ENCODE data around the gene ACADL.

The ACADL gene

GRCh38 chr2:210224941-210225672 lies at the start of gene ACADL:
Gene ACADL (minus strand): TSS chr2:210225447. CDS start chr2:210225263, 184 bp downstream.
- no peak for DNase-seq (ENCODE audit: low read depth in 3 of 3, low spot score in 1 of 3)

- no peak for DNase-seq (ENCODE audit: low read depth in 3 of 3, low spot score in 1 of 3)
These were observed 46.1 kb upstream of the ACADL start for GRCh38 chr2:210271300-210271699.

GRCh38 chr2:210269148-210269547 lies 43.9 kb upstream of the ACADL start:
- no peak for DNase-seq (ENCODE audit: low read depth in 3 of 3, low spot score in 1 of 3)

- DNase-seq (ENCODE audit: low read depth in 3 of 3, low spot score in 1 of 3) = no peak
These were observed 43.0 kb upstream of the ACADL start for GRCh38 chr2:210268281-210268680.

- DNase-seq (ENCODE audit: low read depth in 3 of 3, low spot score in 1 of 3) = no peak
These were observed 42.5 kb upstream of the ACADL start for GRCh38 chr2:210267698-210268097.

- DNase-seq (ENCODE audit: low read depth in 3 of 3, low spot score in 1 of 3) = no peak
These were observed 39.0 kb upstream of the ACADL start for GRCh38 chr2:210264282-210264681.

- DNase-seq (ENCODE audit: low read depth in 3 of 3, low spot score in 1 of 3) = no peak
These were observed 38.6 kb upstream of the ACADL start for GRCh38 chr2:210263841-210264240.

GRCh38 chr2:210262036-210262435 lies 36.8 kb upstream of the ACADL start:
- no peak for DNase-seq (ENCODE audit: low read depth in 3 of 3, low spot score in 1 of 3)

- DNase-seq (ENCODE audit: low read depth in 3 of 3, low spot score in 1 of 3) = no peak
These were observed 34.4 kb upstream of the ACADL start for GRCh38 chr2:210259687-210260086.

GRCh38 chr2:210252699-210253606 lies 27.7 kb upstream of the ACADL start:
- DNase-seq (ENCODE audit: low read depth in 3 of 3, low spot score in 1 of 3) = no peak

GRCh38 chr2:210250622-210251021 lies 25.4 kb upstream of the ACADL start:
- DNase-seq (ENCODE audit: low read depth in 3 of 3, low spot score in 1 of 3) = no peak

GRCh38 chr2:210233487-210233886 lies 8.2 kb upstream of the ACADL start:
- DNase-seq (ENCODE audit: low read depth in 3 of 3, low spot score in 1 of 3) = no peak

- DNase-seq (ENCODE audit: low read depth in 3 of 3, low spot score in 1 of 3) = no peak
These were observed 5.7 kb upstream of the ACADL start for GRCh38 chr2:210230984-210231383.

- DNase-seq (ENCODE audit: low read depth in 3 of 3, low spot score in 1 of 3) = no peak
These were observed 5.3 kb upstream of the ACADL start for GRCh38 chr2:210230518-210230917.

GRCh38 chr2:210228586-210228985 lies 3.3 kb upstream of the ACADL start:
- DNase-seq (ENCODE audit: low read depth in 3 of 3, low spot score in 1 of 3) = no peak

- no peak for DNase-seq (ENCODE audit: low read depth in 3 of 3, low spot score in 1 of 3)
These were observed 2.2 kb upstream of the ACADL start for GRCh38 chr2:210227290-210228088.

GRCh38 chr2:210226223-210226622 lies 976 bp upstream of the ACADL start:
- no peak for DNase-seq (ENCODE audit: low read depth in 3 of 3, low spot score in 1 of 3)

- DNase-seq (ENCODE audit: low read depth in 3 of 3, low spot score in 1 of 3) = no peak
These were observed 681 bp downstream of the ACADL start for GRCh38 chr2:210224591-210224940.

GRCh38 chr2:210215120-210215519 lies 10.1 kb downstream of the ACADL start:
- DNase-seq (ENCODE audit: low read depth in 3 of 3, low spot score in 1 of 3) = no peak

- no peak for DNase-seq (ENCODE audit: low read depth in 3 of 3, low spot score in 1 of 3)
These were observed 15.1 kb downstream of the ACADL start for GRCh38 chr2:210210185-210210584.

- DNase-seq (ENCODE audit: low read depth in 3 of 3, low spot score in 1 of 3) = no peak
These were observed 17.3 kb downstream of the ACADL start for GRCh38 chr2:210207929-210208328.

- DNase-seq (ENCODE audit: low read depth in 3 of 3, low spot score in 1 of 3) = no peak
These were observed 21.7 kb downstream of the ACADL start for GRCh38 chr2:210203558-210203957.
